KMS-11 (cell line): ENCODE measurements around the gene MYO1A.
"Not testable (repeated sequence)": the region's sequence is repeated elsewhere in the genome, so short reads cannot be mapped to it uniquely, and the experiment has no call there.

Source experiments
- H2AFZ ChIP-seq: fragments of 200-600 bp; sonication (generic); 2 replicates; pipeline ENCODE4 v1.6.1; 2016; ENCODE audit warnings: antibody characterized with exemption, mixed run types, low read depth
- H3K27ac ChIP-seq: fragments of 200-600 bp; sonication (generic); 2 replicates; pipeline ENCODE4 v1.6.1; 2016; ENCODE audit warnings: mild to moderate bottlenecking, mixed run types
- H3K27me3 ChIP-seq: fragments of 200-600 bp; sonication (generic); 2 replicates; pipeline ENCODE4 v1.6.1; 2017; ENCODE audit warnings: mild to moderate bottlenecking, low read depth, mixed run types, moderate library complexity; ENCODE audit not compliant: insufficient read depth
- H3K36me3 ChIP-seq: fragments of 200-600 bp; sonication (generic); 2 replicates; pipeline ENCODE4 v1.6.1; 2017; ENCODE audit warnings: mild to moderate bottlenecking, mixed run types; ENCODE audit not compliant: insufficient read depth
- H3K4me1 ChIP-seq: fragments of 200-600 bp; sonication (generic); 2 replicates; pipeline ENCODE4 v1.6.1; 2016; ENCODE audit warnings: mild to moderate bottlenecking, low read depth, mixed run types; ENCODE audit not compliant: poor library complexity, severe bottlenecking
- H3K4me2 ChIP-seq: fragments of 200-600 bp; sonication (generic); 2 replicates; pipeline ENCODE4 v1.7.0; 2016; ENCODE audit warnings: mild to moderate bottlenecking, mixed run types
- H3K4me3 ChIP-seq: fragments of 200-600 bp; sonication (generic); IDR thresholded peaks from 2 replicates; pipeline ENCODE4 v1.6.1; 2017; ENCODE audit warnings: low read depth, low read length, mixed read lengths; ENCODE audit not compliant: insufficient read depth
- H3K79me2 ChIP-seq: fragments of 200-600 bp; sonication (generic); 2 replicates; pipeline ENCODE4 v1.6.1; 2016; ENCODE audit warnings: low read depth, mixed run types; ENCODE audit not compliant: insufficient read depth
- H3K9ac ChIP-seq: fragments of 200-600 bp; sonication (generic); 2 replicates; pipeline ENCODE4 v1.6.1; 2016; ENCODE audit warnings: mild to moderate bottlenecking, mixed run types
- H4K20me1 ChIP-seq: fragments of 200-600 bp; sonication (generic); 2 replicates; pipeline ENCODE4 v1.6.1; 2016; ENCODE audit warnings: mild to moderate bottlenecking, mixed run types; ENCODE audit not compliant: insufficient read depth
- TF ChIP-seq, protein P1 (sequence below): fragments of 200-600 bp; sonication (generic); conservative IDR thresholded peaks from 2 replicates; pipeline ENCODE4 v1.6.1; 2017; ENCODE audit warnings: low read depth, mild to moderate bottlenecking, antibody characterized with exemption, low read length, moderate library complexity, mixed read lengths

MYO1A gene

DNA sequence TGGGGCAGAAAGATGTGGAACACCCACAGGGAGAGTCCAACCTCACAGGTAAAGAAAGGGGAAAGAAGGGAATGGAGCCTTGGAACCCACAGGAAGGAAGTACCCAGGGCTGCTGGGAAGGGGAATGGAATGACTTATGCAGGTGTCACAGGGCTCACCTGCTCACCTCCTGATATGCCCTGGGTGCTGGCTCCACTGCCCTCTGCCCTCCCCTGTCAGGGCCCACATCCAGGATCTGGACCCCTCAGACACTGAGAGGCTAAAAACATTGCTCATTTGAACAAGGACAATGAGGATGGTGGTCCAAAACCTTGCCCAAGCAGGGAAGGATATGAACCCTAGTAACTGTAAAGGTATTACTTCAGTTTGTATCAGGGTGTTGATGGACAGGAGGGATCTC is 62.9 kb downstream of the MYO1A start:
- no peaks in the 10 kb centered on the region for H4K20me1 ChIP-seq
- H3K27ac ChIP-seq = no peak overlapping the region
- H3K27me3 ChIP-seq = no peaks in the 10 kb centered on the region
- H3K36me3 ChIP-seq = no peaks in the 10 kb centered on the region
- no peak overlapping the region for H3K4me2 ChIP-seq
- no peak overlapping the region for H3K4me3 ChIP-seq
- H2AFZ ChIP-seq = peak overlapping the region; percentile 12; the same call in 1 of the 2 replicates
- H3K4me1 ChIP-seq = peaks cover 21% of the 10 kb centered on the region
- no peak overlapping the region for H3K9ac ChIP-seq
- H3K79me2 ChIP-seq = no peaks in the 10 kb centered on the region
- TF ChIP-seq, protein P1, sequence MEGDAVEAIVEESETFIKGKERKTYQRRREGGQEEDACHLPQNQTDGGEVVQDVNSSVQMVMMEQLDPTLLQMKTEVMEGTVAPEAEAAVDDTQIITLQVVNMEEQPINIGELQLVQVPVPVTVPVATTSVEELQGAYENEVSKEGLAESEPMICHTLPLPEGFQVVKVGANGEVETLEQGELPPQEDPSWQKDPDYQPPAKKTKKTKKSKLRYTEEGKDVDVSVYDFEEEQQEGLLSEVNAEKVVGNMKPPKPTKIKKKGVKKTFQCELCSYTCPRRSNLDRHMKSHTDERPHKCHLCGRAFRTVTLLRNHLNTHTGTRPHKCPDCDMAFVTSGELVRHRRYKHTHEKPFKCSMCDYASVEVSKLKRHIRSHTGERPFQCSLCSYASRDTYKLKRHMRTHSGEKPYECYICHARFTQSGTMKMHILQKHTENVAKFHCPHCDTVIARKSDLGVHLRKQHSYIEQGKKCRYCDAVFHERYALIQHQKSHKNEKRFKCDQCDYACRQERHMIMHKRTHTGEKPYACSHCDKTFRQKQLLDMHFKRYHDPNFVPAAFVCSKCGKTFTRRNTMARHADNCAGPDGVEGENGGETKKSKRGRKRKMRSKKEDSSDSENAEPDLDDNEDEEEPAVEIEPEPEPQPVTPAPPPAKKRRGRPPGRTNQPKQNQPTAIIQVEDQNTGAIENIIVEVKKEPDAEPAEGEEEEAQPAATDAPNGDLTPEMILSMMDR = no peak

DNA sequence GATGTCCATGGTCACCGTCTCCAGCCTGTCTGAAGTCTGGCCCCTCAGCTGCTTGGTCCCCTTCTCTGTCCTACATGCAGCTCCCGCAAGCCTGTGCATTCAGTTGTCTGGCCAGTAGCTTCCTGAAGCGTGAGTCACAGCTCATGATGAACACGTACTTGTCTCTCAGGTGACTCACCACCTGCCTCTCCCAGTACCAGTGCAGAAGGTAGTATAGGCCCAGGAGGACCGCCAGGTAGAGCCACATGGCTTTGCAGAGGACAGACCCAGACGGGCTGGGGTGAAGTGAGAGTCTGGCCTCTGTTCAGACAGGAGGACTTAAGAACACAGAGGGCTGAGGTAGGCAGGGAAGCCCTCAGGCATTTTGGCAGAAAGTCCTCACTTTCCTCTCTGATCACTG is 64.2 kb downstream of the MYO1A start:
- H2AFZ ChIP-seq, H3K36me3 ChIP-seq, H4K20me1 ChIP-seq, H3K9ac ChIP-seq, H3K4me1 ChIP-seq, H3K4me2 ChIP-seq, H3K27ac ChIP-seq, H3K27me3 ChIP-seq, H3K4me3 ChIP-seq, H3K79me2 ChIP-seq: not testable (repeated sequence)

DNA sequence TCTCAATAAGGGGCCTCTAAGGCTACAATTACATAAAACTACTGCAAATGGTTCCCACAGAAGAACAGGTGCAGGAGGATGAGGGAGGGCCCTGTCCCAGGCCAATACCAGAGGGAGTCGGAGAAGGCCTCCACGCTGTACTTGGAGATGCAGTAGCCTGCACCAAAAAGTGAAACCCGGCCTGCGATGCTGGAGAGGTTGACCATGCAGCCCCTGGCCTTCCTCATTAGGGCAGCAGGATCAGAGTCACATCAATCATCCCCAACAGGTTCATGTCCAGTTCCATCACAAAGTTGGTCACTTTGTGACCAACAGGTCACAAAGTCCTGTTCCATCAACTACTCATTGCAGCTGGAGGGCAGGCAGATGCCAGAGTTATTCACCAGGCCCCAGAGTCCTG is 66.5 kb downstream of the MYO1A start:
- H3K9ac ChIP-seq = no peak overlapping the region
- H3K27ac ChIP-seq = no peak overlapping the region
- H3K27me3 ChIP-seq = no peaks in the 10 kb centered on the region
- no peak overlapping the region for H3K4me3 ChIP-seq
- no peaks in the 10 kb centered on the region for H3K36me3 ChIP-seq
- H3K4me2 ChIP-seq = no peak overlapping the region
- H4K20me1 ChIP-seq = no peaks in the 10 kb centered on the region
- H3K4me1 ChIP-seq = peaks cover 15% of the 10 kb centered on the region
- TF ChIP-seq, protein P1 = no peak
- no peaks in the 10 kb centered on the region for H3K79me2 ChIP-seq
- no peak overlapping the region for H2AFZ ChIP-seq

DNA sequence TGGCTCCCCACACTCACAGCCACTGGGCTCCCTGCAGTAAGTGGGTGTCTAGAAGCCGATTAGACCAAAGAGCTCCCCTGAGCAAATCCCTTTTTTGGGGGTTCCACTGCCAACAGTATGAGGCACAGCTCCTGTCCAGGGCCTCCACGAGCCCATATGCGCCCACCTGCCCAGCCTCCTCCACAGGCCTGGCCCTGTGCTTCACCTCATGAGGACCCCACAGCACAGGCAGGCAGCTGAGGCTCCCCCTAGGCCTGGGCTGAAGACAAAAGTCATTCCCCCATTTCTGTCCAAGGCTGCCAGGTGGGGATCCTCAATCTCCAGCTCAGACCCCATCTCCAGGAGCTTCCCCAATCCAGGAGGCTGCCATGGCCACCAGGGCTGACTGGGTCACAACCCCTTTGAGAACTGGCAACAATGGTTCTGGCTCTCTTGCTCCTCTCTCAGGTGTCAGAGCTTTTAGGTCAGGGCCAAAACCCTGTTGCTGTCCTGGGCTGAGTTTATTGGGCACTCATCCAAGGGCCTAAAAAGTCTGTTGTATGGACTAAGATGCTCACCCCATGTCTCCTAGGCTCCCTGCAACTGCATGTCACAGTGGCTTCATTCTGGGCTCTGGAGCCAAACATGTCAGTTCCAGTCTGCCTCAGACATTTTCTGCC is 67.2 kb downstream of the MYO1A start:
- not testable (repeated sequence) for H2AFZ ChIP-seq, H3K27me3 ChIP-seq, H3K27ac ChIP-seq, H3K4me2 ChIP-seq, H4K20me1 ChIP-seq, H3K36me3 ChIP-seq, H3K9ac ChIP-seq, H3K79me2 ChIP-seq, H3K4me3 ChIP-seq
- H3K4me1 ChIP-seq = peaks cover 13% of the 10 kb centered on the region

DNA sequence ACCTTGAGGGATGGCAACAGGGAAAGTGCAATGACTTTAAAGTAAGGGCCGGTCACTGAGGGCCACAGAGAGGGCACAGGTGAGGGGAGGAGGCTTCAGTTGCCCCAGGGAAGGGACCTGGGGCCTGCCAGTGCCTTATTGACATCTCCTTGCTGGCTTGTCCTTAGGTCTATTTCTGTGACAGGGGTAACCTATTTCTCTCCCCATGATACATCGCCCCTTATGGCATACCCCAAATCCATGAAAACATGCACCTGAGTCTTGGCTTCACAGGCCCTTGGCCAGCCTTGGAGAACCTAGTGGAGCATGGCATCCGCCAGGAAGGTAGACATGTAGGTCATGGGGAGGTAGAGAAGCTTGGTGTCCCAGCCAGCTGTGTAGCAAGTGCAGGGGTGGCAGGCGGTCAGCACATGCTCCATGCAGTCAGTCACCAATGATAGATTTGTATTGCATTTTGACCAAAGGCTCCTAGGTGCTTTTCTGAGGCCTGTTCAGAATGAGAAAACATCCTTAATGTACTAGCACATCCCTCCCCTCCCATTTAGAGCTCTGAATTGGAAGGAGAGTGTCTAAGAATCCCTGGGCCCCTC is 68.9 kb downstream of the MYO1A start:
- H3K36me3 ChIP-seq = no peaks in the 10 kb centered on the region
- H3K4me2 ChIP-seq = no peak overlapping the region
- TF ChIP-seq, protein P1 = no peak
- H3K4me3 ChIP-seq = no peak overlapping the region
- no peaks in the 10 kb centered on the region for H3K27me3 ChIP-seq
- no peaks in the 10 kb centered on the region for H3K79me2 ChIP-seq
- H2AFZ ChIP-seq = no peak overlapping the region
- peaks cover 11% of the 10 kb centered on the region for H3K4me1 ChIP-seq
- no peaks in the 10 kb centered on the region for H4K20me1 ChIP-seq
- no peak overlapping the region for H3K9ac ChIP-seq
- no peak overlapping the region for H3K27ac ChIP-seq
